Activated CD4-positive, CD25-positive, alpha-beta regulatory T cell treated with anti-CD3 and anti-CD28 coated beads, Interleukin-2, amount 50 U/mL, for 24 hours (primary cell): ENCODE measurements around the gene PACSIN3.

Experiments
- ATAC-seq, 2 donors: fragments of 150-1000 bp; cut with Tn5 transposase; one replicate each; pipeline ENCODE4 v1.10.0; 2021; ENCODE audit warnings: mild to moderate bottlenecking in 1 of 2, moderate library complexity in 1 of 2

Gene PACSIN3

DNA sequence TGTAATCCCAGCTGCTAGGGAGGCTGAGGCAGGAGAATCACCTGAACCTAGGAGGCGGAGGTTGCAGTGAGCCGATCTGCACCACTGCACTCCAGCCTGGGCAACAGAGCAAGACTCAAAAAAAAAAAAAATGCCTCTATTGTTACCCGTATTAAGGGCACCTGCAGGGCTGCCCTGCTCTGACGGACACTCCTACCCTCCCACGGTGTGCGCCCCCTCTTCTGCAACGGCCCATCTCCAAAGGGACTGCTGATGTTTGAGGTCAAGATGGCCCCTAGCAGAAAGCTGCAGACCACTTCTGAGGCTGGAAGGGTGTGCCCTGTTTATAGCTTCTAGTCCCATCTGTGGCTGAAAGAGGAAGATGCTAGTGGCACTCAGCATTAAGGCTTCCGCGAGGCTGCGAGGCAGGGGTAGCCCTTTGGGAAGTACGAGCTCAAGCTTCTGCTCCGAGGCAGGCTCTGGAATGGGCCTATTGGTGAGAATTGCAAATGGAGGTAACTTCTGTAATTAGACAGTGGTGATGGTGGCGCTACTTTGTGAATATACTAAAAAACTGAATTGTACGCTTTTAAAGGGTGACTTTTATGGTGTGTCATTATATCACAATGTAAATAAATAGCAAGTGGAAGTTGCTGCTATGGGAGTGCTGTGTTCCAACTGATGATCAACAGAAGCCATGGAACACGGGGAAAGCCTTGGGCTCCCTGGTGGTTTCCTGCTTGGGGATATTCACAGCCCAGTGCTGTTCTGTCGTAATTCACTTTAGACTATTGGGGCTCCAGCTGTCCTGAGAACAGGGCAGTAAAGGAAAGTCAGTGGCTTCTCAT is 33.9 kb downstream of the PACSIN3 start:
- ATAC-seq: no peak

DNA sequence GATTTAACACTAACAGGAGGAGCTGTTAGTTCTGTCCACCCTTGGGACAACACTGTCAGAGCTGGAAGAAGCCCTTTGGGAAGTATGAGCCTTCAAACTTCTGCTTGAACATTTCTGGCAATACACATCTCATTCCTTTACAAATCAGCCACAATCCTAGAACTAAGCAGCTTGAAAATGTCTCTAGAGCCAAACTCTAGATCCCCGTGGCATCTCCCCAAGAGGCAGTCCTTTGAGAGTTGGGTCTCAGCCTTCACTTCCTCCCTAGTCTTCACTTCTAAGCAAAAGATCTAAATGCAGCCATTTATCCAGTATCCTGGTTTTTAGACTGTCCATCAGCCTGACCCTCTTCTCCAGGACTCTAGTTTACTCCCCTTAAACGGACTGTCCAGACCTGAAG is 36.5 kb downstream of the PACSIN3 start:
- ATAC-seq: no peak

DNA sequence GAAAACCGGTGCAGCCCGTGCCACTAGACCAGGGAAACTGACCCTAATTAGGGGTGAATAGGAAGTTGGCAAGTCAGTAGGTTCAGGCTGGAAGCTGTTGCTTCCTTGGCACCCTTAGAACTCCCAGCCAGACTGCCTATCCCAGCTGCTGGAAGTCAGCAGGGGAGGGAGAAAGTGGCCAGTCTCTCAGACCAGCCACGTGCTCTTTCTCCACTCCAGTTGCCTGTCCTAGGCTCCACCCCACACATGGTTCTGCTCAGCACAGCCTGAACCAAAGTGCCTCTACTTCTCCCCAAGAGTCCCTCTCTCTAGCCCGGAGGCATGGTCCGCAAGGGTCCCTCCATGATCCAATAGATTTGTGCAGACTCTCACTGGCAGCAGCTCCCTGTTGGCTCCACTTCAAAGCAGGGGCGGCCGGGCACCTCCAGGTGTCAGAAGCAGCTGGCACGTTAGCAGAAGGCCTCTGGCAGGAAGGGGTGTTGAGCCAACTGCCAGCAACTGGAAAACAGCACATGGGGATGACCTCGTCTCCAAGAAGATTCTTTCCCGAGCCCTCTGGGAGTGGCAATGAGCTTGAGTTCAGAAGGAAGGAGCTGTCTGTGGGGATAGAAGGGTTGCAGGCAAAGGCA is 37.2 kb downstream of the PACSIN3 start:
- ATAC-seq: no peak

DNA sequence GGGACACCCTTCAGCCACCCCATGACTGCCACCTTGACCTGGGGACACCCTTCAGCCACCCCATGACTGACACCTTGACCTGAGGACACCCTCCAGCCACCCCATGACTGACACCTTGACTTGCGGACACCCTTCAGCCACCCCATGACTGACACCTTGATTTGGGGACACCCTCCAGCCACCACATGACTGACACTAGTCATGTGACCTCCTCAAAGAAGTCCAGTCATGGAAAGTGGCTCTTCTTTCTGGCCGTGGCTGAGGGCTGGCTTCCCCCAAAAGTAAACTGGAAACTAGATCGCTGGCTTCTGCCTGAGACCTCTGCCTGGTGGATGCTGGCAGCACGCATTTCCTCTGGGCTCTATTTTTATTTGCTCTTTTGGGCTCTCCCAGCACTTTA is 38.0 kb downstream of the PACSIN3 start:
- no peak for ATAC-seq

DNA sequence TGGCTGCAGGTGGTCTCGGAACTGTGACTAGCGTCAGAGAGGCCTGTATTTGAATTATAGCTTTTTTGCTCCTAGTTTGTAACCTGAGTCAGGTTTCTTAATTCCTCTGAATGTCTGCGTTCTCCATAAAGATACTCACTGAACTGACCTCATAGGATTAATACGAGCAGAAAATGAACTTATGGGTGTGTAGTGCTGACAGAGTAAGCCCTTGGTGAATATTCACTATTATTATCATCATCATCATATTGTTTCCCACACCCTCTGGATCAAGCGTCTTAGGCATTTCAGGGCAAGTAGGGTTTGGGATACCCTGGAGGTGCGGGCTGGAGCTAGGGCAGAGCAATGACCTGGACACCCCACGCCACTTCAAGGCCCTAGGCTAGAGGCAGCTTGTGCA is 38.6 kb downstream of the PACSIN3 start:
- ATAC-seq: no peak

DNA sequence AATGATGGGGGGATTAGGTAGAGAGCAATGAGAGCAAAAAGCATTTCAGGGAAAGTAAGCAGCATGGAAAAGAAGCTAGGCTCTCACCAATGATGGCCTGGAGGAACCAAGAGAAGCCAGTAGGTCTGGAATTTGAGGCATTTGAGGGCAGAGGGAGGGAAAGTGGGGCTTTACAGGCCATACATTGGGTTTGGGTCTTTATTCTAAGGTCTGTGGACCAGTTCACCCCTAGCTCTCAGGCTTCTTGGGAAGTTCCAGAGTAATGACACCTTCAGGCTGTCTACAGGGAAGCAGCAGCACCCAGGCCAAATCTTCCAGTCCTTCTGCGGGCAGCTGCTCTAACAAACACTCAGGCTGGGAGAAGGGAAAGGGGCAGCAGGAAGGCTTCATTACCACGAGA is 39.0 kb downstream of the PACSIN3 start:
- no peak for ATAC-seq

DNA sequence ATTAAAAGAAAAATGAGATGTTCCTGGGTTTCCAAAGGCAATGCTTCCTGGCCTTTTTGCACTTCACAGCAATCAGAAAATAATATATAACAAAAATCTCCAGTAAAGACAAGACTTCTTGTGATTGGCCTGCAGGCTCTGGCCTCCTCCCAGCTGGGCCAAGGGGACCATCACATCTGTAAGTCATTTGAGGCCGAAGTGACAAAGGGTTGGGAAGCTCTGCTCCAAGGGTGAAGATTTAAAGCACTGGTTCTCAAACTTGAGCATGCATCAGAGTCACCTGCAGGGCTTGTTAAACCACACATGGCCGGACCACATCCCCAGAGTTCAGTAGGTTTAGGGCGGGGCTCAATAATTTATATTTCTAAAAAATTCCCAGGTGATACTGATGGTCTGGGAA is 41.7 kb downstream of the PACSIN3 start:
- no peak for ATAC-seq

DNA sequence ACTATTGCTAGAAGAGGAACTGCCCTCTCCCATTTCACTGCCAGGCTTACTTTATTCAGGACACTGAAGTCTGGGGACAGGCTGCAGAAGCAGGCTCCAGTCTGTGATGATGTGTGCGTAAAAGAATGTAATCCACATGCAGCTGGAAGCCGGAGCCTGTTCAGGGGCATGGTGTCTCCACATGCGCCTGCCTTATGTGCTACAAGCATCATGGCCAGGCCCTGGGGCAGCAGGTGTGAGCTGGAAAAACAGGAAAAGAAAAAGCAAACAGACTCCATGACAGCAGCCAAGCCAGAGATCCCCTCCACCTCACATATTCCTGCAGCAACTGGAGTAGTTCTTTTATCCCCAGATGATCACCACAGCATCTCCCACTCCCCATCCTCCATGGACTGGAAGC is 42.9 kb downstream of the PACSIN3 start:
- ATAC-seq: no peak

DNA sequence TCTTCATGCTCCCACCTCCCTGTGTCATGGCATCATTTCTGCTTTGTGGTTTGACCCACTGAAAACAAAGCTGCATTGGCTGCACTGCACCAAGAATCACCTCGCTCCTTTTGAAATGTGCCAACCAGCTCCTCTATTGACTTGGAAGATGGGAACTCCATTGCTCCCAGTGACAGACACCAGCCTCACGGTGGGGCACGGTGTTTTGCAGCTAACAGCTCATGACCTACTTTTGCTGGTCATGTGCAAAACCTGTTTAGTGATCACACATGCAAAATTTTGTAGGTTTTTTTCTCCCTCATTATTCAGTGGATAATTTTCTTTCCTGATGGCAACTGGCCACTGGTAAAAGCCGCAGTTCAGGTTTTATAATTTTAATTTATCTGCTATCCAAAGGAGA is 46.4 kb downstream of the PACSIN3 start:
- ATAC-seq: no peak

DNA sequence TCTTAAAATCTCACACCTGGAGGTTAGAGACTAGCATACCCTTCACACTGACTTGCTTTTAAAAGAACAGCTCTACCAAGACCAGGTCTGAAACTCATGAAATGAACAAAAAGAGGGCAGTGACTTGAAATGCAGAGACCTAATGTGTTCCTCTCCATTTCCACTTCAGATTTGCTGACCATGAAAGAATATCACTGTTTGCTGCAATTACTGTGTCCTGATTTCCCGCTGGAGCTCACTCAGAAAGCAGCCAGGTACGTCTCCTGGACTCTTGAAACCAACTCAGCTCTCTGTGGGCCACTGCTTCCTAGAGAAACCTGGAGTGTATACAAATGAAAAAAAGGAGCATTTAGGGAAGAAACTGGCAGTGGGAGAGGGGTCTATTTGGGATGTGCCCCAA is 48.8 kb downstream of the PACSIN3 start:
- ATAC-seq: no peak

DNA sequence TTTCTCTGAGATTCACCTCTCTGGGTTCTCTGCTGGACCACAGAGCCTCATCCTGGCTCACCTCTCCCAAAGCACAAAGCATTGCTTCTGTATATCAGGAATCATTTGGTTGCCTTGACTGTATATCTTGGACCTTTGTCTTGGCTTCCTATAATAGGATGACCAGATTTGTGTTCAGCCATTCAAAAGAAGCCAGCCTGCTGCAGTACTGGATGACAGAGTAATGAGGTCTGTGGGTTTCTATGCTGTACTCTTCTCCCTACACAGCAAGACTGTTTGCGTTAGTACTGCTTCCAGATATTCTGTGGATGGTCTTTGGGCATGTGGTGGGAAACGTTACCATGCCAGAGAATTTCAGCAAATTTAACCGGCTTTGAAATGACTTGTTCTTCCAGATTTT is 49.3 kb downstream of the PACSIN3 start:
- no peak for ATAC-seq

DNA sequence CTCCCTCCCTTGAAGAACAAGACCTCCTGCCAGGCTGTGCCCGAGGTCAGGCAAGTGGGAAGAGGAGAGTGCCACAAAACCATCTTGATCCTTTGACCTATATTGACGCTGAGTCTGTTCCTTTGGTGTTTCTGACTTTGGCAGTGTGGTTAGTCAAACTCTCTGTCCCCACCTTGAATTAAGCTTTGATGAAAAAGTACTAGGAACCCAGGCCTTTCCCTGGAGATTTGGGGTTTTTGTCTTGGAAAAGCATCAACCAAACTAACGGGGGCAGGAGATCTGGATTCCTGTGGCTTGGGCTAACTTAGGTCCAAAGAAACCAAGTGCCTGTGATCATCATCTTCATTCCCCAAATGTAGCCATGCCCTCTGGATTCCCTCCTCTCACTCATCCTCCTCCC is 49.9 kb downstream of the PACSIN3 start:
- no peak for ATAC-seq

DNA sequence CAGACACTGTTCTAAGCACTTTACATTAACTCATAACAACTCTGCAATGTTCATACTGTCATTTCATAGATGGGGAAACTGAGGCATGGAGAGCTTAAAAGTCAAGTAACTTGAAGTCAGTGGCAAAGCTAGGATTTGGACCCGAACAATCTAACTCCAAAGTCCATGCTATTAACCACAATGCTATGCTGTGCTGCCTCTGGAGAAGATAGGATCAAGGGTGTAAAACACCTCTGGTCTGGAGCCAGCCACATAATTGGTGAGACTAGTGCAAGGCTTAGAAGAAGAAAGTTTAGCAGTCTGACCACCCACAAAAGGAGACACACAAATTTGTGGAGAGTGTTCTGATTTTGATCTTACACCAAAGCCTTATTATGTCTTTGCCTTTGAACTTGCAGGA is 53.3 kb downstream of the PACSIN3 start:
- ATAC-seq: no peak

DNA sequence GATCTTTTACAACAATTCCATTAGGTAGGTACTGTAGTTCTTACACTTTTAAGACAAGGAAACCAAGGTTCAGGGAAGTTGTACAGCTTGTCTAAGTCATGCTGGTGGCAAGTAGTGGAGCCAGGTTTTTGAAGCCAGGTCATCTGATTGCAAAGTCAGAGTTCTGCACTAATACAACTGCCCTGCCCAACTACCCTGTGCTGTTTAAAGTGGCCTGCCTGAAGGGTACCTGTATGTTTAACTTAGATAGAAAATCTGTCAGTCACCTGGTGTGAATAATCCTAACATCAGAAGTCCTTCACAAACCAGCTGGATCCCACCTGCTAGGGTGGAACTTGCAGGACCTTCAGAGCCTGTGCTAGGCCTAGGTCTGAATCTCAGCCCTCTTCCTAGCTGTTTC is 53.7 kb downstream of the PACSIN3 start:
- no peak for ATAC-seq

DNA sequence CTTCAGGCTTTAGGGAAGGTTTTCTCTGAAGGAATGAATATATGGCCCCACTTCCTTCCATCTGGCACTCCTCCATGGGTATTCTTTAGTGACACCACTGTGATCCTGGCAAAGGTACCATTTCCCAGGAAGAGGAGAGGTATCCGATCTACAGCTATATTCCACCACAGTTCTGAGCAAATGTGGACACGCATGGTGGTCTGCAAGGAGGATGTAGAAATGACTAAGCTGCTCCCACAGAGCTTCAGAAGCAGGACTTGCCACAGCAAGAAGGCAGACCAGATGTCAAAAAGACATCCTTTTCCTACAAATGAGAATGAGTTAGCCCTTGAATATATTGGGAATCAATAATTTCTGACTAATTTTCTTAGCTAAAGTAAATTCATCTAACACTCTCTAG is 55.1 kb downstream of the PACSIN3 start:
- no peak for ATAC-seq

DNA sequence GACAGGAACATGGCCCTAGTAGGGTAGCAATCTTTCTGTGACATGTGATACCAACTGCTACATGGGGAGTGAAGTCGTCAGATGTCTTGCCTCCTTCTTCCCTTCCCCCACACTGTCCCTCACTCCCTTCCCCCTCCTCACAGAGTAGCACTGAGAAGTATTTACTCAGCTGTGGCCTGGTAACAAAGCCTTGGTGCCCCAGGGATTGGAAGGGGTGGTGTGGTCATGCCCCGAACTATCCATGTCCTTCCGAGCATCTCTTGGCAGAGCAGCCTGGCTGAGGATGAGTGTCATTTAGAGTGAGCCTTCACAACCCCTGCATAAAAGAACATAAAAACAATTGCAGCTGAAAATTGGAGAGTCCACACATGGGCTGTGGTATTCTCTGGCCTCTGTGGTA is 55.7 kb downstream of the PACSIN3 start:
- no peak for ATAC-seq
